CD4-positive, alpha-beta T cell treated with Interleukin-6 for 4 hours (primary cell): ENCODE data around the gene DDX10.

Experiments used
- DNase-seq: peaks from one replicate; pipeline ENCODE4 v3.0.0-alpha.2; 2020; ENCODE audit warnings: mixed read lengths

The DDX10 gene

DNA sequence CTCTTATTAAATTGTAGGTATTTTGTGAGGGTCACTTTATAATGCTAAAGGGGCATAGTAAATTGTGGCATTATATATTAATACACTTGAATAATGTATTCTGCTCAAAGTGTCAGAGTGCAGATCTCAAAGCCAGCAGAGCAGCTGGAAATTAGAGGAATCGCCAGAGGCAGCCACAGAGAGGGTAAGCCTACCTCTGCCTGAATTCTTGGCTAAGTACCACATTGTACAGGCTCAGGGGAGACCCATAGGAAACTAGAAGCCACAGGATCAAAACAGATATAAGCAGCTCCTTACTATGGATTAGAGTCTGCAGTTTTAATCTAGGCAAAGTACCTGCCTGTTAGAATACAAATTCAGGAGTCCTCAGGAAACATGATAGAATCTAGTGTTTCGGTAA, 249.3 kb downstream of the DDX10 start:
- DNase-seq = no peak

DNA sequence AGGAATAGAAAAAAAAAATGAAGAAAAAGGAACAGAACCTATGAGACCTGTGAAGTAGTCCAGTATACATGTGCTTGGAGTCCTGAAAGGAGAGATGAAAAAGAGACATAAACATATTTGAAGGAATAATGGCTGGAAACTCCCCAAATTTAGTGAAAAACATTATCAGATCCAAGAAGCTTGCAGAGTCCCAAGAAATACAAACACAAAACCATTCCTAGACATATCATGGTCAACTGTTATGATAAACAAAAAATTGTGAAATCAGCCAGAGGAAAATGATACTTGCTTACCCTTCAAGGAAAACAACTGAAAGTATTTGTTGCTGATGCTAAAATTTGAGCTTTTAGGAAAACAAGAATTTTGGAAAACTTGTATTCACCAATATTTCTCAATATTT, 250.1 kb downstream of the DDX10 start:
- DNase-seq = no peak

GRCh38 chr11:108915666-108916065, 250.8 kb downstream of the DDX10 start:
- DNase-seq = no peak

- no peak for DNase-seq
These were observed 251.4 kb downstream of the DDX10 start for GRCh38 chr11:108916290-108916689.

DNA sequence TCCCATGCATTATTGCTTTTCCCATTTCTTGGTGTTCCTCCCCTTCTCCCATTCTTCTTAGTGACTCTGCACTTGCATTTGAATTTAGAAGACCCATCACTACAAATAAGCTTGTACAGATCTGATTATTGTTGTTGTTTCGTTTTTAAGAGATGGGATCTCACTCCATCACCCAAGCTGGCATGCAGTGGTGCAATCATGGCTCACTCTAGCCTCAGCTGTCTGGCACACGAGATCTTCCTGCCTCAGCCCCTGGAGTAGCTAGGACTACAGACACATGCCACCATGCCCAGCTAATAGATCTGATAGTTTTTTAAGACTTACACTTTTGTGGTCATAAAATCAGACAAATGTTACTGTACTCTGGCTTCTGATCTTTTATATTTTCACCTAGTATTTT, 252.1 kb downstream of the DDX10 start:
- no peak for DNase-seq

DNA sequence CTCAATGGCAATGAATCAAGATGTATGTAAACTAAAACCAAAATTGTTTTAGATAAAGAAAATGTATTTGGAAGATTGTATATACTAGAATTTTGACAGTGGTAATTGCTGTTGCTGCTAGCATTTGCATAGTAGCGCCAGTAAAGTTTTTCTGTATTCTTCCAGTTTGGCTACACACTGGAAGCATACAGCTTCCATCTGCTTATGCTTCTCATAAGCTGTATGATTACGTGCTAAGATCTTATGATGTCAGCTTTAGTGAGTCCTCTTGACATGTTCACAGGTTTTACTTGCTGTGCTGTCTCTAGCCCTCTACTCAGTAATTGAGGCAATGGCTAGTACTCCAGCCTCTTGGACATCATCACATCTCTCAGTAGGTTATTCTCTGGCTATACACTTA, 256.3 kb downstream of the DDX10 start:
- no peak for DNase-seq

DNA sequence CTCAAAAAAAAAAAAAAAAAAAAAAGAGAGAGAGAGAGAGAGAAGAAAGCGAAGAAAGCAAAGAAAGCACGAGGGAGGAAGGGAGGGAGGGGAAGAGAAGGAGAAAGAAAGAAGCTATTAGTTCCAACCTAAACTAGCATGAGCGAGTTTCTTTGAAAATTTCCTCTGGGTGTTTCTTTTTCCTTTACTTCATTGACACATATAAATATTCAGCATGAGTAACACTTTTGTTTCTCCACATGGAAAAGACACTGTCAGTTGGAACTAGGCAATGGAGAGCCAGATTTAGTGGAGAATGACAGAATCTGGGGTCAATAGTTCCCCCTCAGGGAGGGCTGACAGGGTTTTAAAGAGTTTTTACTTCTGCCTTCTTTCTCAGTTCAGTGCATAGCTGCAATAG, 257.4 kb downstream of the DDX10 start:
- DNase-seq = no peak

DNA sequence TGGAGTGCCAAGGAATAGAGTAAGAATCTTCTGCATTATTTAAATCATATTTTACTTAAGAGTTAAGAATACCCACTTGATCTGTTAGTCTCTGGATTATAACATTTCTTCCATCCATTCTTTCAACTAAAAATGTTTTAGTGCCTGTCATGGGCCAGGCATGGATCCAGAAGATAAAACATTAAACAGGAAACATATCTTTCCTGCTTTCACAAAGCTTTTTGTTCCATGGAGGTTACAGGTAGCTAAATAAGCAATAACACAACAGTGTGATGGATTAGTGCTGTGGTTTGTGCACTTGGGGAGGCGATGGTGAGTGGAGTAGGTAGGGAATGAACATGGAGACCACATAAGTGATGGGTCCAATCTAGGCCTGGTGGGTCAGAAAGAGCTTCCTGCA, 258.5 kb downstream of the DDX10 start:
- DNase-seq = no peak

DNA sequence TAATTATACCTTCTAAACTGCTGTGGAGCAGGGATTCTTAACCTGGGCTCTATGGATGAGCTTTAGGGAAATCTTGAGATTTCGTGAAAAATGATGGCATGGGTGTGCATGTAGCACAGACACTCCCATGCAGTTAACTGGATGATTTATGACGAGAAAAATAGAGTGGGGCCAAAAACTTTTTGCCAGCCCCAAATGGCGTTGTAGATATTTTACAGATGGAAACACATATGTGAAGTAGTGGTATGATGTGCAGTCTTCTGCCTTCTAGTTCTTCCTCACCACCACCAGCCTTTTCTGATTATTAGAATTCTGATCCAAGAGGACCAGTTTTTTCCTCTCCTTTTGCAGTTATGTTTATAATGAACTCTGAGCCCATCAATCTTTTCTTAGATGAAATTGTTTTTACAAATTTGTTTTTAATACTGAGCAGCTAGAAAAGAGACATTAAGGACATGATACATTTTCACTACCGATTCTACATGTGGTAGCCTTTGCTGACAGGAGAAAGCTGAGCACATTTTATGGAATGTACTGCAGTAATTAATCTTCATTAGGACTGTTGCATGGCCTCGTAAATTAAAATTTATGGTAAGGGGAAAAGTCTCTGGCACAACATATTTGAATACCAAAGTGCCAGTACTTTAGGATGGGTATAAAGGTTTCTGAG, 261.4 kb downstream of the DDX10 start:
- DNase-seq = no peak

DNA sequence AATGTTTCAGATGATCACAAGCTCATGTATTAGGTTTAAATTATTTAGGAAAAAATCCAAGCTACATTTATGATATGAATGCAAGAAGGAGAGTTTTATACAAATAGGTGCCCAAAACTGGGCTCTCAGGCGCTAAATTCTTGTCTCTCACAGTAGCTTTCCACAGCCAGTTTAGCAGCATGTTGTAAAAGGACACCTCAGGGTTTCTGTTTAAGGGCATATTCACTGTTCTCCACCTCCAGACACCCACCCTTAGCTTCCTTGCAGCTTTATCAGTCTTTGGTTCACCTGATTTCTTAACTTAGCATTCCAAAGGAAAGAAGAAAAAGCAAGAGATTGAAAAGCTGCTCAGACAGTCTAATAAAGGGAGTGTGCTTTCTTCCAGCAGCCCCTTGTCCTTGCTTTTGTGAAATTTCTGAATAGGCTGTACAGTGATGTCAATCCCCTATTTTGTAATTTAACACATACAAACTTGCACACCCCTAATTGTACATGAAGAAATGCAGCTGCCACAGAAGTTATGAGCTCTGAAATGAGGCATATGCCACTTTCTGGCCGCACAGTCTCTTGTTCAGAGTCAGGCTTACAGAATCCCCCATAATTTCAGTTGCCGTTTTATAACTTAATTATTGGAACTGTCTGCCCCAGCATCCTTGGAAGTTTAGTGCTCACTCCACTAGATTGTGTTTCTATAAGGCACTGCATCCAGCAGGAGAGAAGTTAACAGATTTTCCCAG, 262.1 kb downstream of the DDX10 start:
- no peak for DNase-seq

DNA sequence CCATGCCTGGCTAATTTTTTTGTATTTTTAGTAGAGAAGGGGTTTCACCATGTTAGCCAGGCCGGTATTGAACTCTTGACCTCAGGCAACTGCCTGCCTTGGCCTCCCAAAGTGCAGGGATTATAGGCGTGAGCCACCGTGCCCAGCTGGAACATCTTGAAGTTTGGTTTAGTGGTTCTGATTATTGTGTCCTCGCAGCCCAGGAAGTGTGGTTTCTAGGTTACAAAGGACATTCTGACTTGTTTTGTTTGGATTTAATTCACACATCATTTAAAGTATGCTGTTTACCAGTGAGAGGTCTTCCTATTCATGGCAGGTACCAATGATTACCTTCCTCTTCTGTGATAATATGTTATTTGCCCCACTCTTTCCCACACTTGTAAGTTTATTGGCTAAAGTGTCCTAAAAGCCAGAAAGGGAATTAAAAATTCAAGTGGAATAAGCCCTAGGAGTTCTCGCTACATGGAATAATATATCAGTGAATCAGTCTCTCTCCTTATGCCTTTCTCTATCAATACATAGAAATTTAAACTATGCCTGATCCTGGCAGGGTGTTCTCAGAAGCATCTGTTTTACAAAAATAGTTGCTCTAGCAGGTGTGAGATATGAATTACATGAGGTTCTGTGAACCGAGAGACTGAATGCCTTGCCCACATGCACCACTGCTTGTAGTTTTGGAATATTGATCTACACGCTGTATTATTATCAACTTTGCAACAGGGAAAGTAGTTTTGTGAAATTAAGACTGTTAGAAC, 263.1 kb downstream of the DDX10 start:
- DNase-seq = no peak

- no peak for DNase-seq
These were observed 264.4 kb downstream of the DDX10 start for GRCh38 chr11:108929241-108929640.

DNA sequence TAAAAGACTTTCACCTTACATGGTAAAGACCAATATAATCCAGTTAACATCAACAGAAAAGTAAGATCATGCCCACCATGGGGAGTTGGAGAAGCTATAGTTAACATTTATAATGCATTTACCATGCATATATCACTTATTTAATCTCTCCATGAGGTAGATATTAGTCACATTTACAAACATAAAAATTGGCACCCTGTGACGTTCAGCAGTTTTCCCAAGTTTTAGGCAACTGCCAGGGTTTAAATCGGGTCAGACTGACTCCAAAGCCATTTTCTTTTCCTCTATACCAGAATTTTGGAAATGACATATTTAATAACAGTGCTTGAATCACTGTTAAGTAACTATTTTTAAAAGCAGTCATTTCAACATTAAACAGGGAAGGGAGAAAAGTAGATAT, 266.3 kb downstream of the DDX10 start:
- no peak for DNase-seq

DNA sequence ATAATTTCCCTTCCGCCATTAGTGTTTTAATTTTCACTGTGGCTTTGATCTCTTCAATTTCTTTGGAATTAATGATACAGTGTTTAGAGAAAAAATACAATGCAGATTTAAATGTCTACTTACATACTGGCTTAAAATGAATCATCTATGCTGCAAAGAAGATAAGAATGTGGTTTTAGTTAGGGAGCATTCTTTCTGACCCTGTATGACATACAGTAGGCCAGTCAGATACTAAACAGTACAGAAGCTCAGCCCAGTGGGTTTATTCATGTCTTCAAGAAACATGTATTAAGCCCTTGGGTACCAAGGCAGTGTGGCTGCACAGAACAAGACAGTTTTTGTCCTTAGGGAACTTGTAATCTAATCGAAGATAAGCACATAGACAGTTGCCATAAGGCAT, 268.8 kb downstream of the DDX10 start:
- no peak for DNase-seq

GRCh38 chr11:108934289-108934688, 269.4 kb downstream of the DDX10 start:
- no peak for DNase-seq

GRCh38 chr11:108934696-108935095, 269.8 kb downstream of the DDX10 start:
- no peak for DNase-seq

GRCh38 chr11:108937746-108938145, 272.9 kb downstream of the DDX10 start:
- DNase-seq = no peak

GRCh38 chr11:108938604-108939003, 273.7 kb downstream of the DDX10 start:
- DNase-seq = no peak

GRCh38 chr11:108939135-108939534, 274.3 kb downstream of the DDX10 start:
- no peak for DNase-seq

- DNase-seq = no peak
These were observed 279.0 kb downstream of the DDX10 start for GRCh38 chr11:108943853-108944252.

DNA sequence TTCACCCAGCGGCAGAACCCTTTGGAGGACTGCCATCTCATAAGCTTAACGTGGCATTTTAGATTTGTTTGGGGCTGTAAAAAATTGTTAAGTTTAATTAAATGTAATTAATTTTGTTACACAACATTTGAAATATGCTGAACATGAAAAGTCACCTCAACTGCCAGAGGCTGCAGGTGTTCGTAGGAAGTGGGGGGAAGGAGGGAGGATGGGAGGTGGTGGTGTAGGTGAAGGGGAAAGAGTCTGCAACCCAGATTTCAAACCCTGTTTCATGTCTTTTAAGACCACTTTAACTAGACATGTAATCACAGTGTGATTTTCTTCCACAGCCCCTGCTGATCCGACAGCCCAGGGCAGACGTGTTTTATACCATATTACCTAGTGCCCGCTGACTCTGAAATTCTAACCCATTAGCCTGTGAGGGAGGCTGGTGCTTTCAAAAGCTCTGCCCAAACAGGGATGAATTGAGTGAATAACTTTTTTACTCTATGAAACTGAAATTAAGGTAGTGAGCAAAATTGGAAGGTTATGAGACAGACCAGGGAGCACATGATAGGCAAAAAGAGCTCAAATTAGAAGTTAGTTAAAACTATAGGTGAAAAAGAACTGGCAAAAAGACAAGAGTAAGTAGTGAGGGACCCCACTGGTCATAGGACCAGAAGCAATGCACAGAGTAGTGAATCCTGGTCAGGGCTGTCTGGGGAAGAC, 279.8 kb downstream of the DDX10 start:
- no peak for DNase-seq

DNA sequence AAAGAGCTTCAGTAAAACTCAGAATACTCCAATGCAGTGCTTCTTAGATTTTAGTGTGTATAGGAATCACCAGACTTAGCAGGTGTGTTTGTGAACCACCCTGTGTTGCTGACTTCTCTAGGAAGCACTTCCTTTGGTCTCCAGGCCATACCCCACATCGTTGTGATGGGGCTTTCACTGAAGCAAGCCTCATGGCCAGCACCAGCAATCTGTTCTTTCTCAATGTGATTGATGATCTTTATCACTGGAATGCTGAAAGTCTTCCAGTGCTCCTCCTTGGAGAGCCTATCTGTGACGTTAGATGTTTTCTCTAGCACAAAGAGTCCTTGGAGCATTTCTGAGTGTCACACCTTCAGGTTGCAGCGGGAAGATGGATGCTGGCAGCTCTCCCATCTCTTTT, 280.5 kb downstream of the DDX10 start:
- no peak for DNase-seq
